Activated CD8-positive, alpha-beta T cell treated with anti-CD3 and anti-CD28 coated beads for 36 hours (primary cell): ENCODE results near the gene MGAT4C. TPM values are rescaled to one million over a fixed set of nuclear protein-coding genes. Genes with fewer than 3 reads are reported as not detected.

ENCODE experiments used
- ATAC-seq: fragments of 200-7000 bp; cut with Tn5 transposase; one replicate; pipeline ENCODE4 v1.10.0; 2021; ENCODE audit warnings: mild to moderate bottlenecking, moderate library complexity
- CTCF ChIA-PET: fragments of 350-600 bp; sonication (Branson Sonifier 250); formaldehyde crosslinking; loops from one replicate; lab custom pipeline; 2021; ENCODE audit warnings: antibody characterized with exemption; lab: Charles Lee
- POLR2A ChIA-PET: fragments of 350-600 bp; sonication (Branson Sonifier 250); formaldehyde crosslinking; loops from one replicate; lab custom pipeline; 2021; ENCODE audit warnings: antibody characterized with exemption; lab: Charles Lee
- DNase-seq: peaks from one replicate; pipeline ENCODE4 v3.0.0-alpha.2; 2020
- H3K27ac Mint-ChIP-seq: one replicate; pipeline ENCODE4 v1.8.0; 2021; ENCODE audit warnings: mild to moderate bottlenecking, mixed read lengths
- H3K27me3 Mint-ChIP-seq: one replicate; pipeline ENCODE4 v1.8.0; 2021; ENCODE audit warnings: mixed read lengths
- H3K36me3 Mint-ChIP-seq: one replicate; pipeline ENCODE4 v1.8.0; 2021; ENCODE audit warnings: low read depth, mixed read lengths
- H3K4me1 Mint-ChIP-seq: one replicate; pipeline ENCODE4 v1.8.0; 2021; ENCODE audit warnings: low read depth, mixed read lengths
- H3K4me3 Mint-ChIP-seq: one replicate; pipeline ENCODE4 v1.8.0; 2021; ENCODE audit warnings: mild to moderate bottlenecking, moderate library complexity, mixed read lengths
- H3K9me3 Mint-ChIP-seq: one replicate; pipeline ENCODE4 v1.8.0; 2021; ENCODE audit warnings: mixed read lengths
- CTCF ChIP-seq: fragments of 200-600 bp; IDR thresholded peaks from one replicate; pipeline ENCODE4 v1.8.0; 2022; ENCODE audit warnings: antibody characterized with exemption, mild to moderate bottlenecking
- intact Hi-C: fragments of 100-400 bp; cut with micrococcal nuclease; formaldehyde crosslinking; loops from one replicate; pipeline ENCODE4 v1.10.0; 2022
- total RNA-seq, 2 experiments: library from RNA; stranded (reverse); gene quantifications; one replicate each; pipeline ENCODE4 v1.2.3, GENCODE V29; 2021

MGAT4C gene
- total RNA-seq, 2 experiments from 2014 or later: not detected

- Mint-ChIP-seq H3K27me3 (no peaks in the 10 kb centered on the region), H3K4me1 (no peaks in the 10 kb centered on the region), H3K36me3 (no peaks in the 10 kb centered on the region), H3K9me3 (peaks cover 4% of the 10 kb centered on the region), H3K4me3 (no peak overlapping the region), H3K27ac (no peak overlapping the region)
- no peak for TF ChIP-seq CTCF
- DNase-seq (no peak), ATAC-seq (no peak)
- intact Hi-C loops: no loop called here
- POLR2A ChIA-PET: no interaction called here
- CTCF ChIA-PET: interaction anchor here (1.0 kb wide), 1 partner anchor 31 kb away, joined by 3 read pairs; no protein-coding TSS in a partner anchor
Measured at GRCh38 chr12:85951823-85952222, 304.4 kb downstream of the MGAT4C start.

- no peak for ATAC-seq
Measured at GRCh38 chr12:85949253-85949652, 306.9 kb downstream of the MGAT4C start.

GRCh38 chr12:85948340-85948739 lies 307.9 kb downstream of the MGAT4C start:
- no peaks in the 10 kb centered on the region for H3K36me3 Mint-ChIP-seq
- intact Hi-C loops: no loop called here
- peaks cover 2% of the 10 kb centered on the region for H3K9me3 Mint-ChIP-seq
- DNase-seq: no peak
- no peak overlapping the region for H3K4me3 Mint-ChIP-seq
- TF ChIP-seq CTCF: no peak
- H3K27ac Mint-ChIP-seq: no peak overlapping the region
- no peak for ATAC-seq
- no peaks in the 10 kb centered on the region for H3K27me3 Mint-ChIP-seq
- ChIA-PET CTCF (no interaction called here), POLR2A (no interaction called here)
- H3K4me1 Mint-ChIP-seq: no peaks in the 10 kb centered on the region

More at GRCh38 chr12:85949253-85949652, 306.9 kb downstream of the MGAT4C start:
- POLR2A ChIA-PET: no interaction called here
- Mint-ChIP-seq H3K4me1 (no peaks in the 10 kb centered on the region), H3K27ac (no peak overlapping the region), H3K36me3 (no peaks in the 10 kb centered on the region), H3K27me3 (no peaks in the 10 kb centered on the region), H3K9me3 (peaks cover 4% of the 10 kb centered on the region), H3K4me3 (no peak overlapping the region)
- no peak for DNase-seq
- CTCF ChIA-PET: no interaction called here
- TF ChIP-seq CTCF: no peak
- intact Hi-C loops: no loop called here

GRCh38 chr12:85947286-85947685 lies 308.9 kb downstream of the MGAT4C start:
- POLR2A ChIA-PET: no interaction called here
- H3K27ac Mint-ChIP-seq: no peak overlapping the region
- H3K36me3 Mint-ChIP-seq: no peaks in the 10 kb centered on the region
- H3K27me3 Mint-ChIP-seq: no peaks in the 10 kb centered on the region
- peaks cover 2% of the 10 kb centered on the region for H3K9me3 Mint-ChIP-seq
- no peak for DNase-seq
- no peak for TF ChIP-seq CTCF
- H3K4me3 Mint-ChIP-seq: no peak overlapping the region
- CTCF ChIA-PET: no interaction called here
- no peaks in the 10 kb centered on the region for H3K4me1 Mint-ChIP-seq
- no peak for ATAC-seq
- intact Hi-C loops: no loop called here

GRCh38 chr12:85946375-85946774 lies 309.8 kb downstream of the MGAT4C start:
- no peaks in the 10 kb centered on the region for H3K36me3 Mint-ChIP-seq
- no peak for TF ChIP-seq CTCF
- H3K27ac Mint-ChIP-seq: no peak overlapping the region
- DNase-seq (no peak), ATAC-seq (no peak)
- peaks cover 2% of the 10 kb centered on the region for H3K9me3 Mint-ChIP-seq
- no peak overlapping the region for H3K4me3 Mint-ChIP-seq
- no peaks in the 10 kb centered on the region for H3K27me3 Mint-ChIP-seq
- no peaks in the 10 kb centered on the region for H3K4me1 Mint-ChIP-seq
- POLR2A ChIA-PET: no interaction called here
- intact Hi-C loops: no loop called here
- CTCF ChIA-PET: no interaction called here
